HG03045 (cell line): ENCODE measurements around the gene RPS6KA5.
"Not testable (repeated sequence)": the region's sequence is repeated elsewhere in the genome, so short reads cannot be mapped to it uniquely, and the experiment has no call there.

Source experiments
- ATAC-seq: cut with Tn5 transposase; IDR thresholded peaks from one replicate; pipeline ENCODE4 v1.9.1; 2021; ENCODE audit warnings: mild to moderate bottlenecking, moderate library complexity; ENCODE audit not compliant: unreplicated experiment

RPS6KA5 gene

DNA sequence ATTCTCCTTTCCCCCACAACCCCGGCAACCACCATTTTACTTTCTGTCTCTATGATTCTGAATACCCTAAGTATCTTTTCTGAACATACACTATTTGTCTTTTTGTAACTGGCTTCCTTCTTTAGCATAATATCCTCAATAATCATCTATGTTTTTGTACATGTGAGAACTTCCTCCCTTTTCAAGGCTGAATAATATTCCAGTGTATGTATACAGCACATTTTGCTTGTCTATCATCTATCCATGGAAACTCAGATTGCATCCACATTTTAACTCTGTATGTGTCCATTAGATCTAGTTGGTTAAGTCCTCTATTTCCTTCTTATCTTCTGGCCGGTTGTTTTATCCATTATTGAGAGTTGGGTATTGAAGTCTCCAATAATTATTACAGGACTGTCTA is 180.2 kb downstream of the RPS6KA5 start:
- ATAC-seq = no peak

DNA sequence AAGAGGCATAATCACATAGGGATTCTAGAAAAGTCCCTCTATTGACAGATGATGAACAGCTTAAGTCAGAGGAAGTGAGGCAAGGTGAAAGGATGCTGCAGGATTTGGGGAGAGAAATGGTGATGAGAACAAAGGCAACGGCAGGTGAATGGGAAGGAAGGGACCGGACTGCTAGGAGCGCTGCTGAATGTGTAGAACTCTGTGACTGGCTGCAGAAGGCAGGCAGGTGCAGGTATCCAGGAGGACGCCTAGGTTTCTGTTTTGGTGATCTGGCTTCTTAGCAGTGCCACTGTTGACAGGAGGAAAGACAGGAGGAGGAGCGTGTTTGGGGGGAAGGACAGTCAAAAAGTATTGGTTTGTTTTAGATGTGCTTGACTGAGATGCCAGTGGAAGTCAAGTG is 185.8 kb downstream of the RPS6KA5 start:
- no peak for ATAC-seq

DNA sequence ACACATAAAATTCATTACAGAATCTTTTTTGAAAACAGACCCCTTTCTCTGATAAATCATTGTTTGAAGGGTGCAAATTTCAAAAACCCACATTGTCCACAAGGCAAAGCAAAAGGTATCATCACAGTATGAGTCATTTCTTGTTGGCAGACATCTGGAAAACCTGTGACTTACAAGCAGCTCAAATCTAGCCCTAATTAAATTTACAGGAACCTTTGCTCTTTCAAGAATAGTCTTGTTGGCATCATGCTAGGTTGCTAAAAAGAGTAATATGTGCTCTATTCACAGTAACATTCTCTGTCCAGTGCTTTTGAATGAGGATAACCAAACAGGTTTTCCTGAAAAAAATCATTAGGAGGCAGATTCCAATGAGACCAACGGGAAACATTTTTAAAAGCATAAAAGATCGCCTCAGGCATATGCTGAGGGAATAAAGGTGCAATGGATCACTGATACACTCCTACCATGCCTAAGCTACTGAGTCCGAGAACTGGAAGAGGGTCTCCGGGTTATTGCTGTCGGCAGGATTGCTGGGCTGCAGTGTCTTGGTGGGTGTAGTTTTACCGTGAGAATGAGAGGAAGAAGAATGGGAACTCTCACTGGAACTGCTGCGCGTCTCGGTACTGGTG is 188.7 kb downstream of the RPS6KA5 start:
- no peak for ATAC-seq

DNA sequence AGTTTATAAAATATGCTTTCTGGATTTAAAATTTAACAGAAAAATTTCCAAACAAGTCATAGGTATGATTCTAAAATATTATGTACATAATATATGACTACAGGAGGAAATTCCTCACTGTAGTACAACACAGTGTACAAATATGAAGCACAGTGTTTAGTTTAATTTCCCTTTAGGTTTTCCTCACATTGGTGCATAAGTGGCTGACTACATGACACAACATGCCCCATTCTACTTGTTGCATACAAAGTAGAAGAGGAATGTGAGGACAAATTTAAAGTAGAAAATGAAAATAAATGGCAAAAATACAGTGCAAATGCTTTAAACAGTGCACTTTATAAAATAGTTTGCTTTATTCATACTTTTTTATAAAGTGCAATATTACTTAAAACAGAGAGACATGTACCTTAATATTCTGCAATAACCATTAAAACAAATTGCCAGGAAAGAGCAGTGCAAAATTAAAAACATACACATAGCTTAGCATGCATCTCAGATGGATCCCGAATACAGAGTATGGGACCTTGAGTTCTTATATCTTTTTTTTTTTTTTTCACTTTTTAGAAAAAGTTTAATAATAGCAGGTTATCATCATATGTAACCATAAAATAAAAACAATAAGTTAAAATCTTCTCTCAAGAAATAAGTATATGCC is 189.4 kb downstream of the RPS6KA5 start:
- no peak for ATAC-seq

DNA sequence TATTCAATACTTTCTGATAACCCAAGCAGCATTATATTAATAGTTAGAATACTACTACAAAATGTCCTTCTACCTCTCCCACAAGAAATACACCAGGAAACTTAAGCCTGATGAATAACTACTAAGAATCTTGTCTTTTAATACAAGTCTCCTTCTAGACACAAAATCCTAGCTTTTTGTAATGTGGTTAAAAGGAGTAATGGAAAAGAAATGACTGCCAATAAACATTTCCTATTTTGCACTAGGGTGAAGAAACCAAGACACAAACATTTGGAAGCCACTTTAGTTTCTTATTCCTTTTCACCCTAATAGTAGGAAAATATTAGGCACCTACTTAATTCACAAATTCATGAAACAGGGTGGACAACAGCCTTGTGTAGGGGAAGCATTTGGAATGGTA is 192.9 kb downstream of the RPS6KA5 start:
- ATAC-seq = no peak

DNA sequence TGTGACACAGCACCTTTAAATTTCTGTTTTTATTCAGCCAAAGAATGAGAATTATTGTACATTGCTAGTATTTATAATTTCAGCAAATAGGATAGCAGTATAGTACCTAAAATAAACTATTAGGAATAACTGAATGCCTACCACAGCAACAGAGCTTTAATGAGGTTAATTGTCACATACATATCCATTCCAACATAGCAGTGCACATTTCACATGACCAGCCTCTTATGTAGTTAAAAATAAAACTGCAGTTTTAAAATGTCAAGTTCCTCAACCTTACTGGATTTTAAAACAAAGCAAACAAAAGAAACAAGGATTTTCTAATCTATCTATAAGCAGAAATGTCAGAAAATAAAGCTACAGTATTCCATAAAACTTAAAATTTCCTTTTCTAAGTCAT is 193.6 kb downstream of the RPS6KA5 start:
- ATAC-seq = no peak

DNA sequence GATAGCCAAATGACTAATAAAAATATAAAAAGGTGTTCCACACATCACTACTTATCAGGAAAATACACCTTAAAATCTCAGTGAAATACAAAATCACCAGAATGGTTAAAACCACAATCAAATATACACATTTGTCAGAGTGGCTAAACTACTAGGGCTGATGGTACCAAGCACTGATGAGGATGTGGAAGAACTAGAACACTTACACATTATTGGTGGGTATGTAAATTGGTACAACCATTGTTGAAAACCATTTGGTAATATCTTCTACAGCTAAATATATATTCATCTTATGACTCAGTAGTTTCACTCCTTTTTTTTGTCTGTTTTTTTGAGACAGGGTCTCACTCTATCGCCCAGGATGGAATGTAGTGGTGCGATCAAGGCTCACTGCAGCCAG is 195.7 kb downstream of the RPS6KA5 start:
- no peak for ATAC-seq

DNA sequence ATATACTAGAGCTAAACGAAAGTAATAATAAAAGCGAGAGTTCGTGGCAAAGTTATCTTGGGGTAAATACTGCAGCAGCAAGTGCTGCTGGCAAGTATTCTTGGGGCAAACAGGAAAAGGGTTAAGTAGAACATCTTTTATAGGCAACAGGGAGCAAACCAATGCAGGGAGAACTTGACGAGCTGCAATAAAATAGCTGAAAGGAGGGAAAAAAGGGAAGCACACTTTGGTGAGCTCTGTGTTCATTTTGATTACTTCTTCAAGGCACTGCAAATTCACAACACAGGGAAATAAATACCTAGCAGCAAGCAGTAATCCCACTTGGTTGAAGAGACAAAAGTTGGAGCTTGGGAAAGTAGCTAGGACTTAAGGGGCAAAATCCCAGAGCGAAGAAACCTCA is 201.9 kb downstream of the RPS6KA5 start:
- ATAC-seq = no peak

DNA sequence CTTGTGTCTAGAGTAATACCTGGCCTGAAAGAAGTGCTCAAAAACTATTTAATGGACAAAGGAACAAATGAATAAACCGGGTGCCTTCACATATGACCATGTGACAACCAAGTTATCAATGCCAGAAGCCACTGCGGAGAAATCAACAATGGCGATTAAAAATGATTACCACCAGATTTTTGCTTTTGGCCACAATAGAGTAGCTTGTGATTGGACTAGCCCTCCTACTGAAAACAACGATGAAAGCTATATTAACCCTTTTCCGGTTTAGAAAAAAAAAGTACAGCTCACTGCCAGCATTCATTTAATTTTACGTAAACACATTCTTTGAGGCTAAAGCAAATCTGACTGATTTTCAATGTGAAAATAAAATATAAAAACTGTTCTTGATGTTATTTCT is 202.6 kb downstream of the RPS6KA5 start:
- no peak for ATAC-seq

DNA sequence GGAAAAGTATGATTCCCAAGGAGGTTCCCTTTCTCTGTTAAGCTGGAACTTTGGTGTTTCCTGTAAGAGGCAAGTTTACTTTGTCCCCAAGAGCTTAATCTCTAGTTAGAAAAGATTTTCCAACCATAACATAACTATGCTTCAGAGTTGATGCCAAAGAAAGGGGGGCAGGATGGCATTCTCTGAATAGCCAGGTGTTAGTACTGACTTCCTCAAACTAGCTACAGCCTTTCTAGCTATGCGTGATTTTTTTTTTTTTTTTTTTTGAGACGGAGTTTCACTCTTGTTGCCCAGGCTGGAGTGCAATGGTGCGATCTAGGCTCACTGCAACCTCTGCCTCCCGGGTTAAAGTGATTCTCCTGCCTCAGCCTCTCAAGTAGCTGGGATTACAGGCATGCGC is 204.3 kb downstream of the RPS6KA5 start:
- ATAC-seq = not testable (repeated sequence)

DNA sequence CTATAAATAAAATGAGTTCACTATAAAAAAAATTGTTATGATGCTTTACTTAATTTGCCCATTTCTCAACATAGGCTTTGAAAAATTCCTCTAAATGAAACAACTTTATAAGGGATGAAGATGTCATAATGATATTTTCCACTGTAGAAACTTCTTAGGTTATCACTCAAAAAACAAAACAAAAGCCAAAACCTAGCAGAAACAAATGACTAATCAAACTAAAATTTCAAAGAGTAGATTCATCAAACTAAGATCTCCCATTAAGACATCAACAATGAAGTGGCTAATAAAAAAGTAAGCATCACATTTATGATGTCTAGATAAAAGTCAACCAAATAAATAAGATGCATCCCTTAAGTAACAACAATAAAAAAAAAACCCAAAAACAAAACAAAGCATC is 207.3 kb downstream of the RPS6KA5 start:
- no peak for ATAC-seq

DNA sequence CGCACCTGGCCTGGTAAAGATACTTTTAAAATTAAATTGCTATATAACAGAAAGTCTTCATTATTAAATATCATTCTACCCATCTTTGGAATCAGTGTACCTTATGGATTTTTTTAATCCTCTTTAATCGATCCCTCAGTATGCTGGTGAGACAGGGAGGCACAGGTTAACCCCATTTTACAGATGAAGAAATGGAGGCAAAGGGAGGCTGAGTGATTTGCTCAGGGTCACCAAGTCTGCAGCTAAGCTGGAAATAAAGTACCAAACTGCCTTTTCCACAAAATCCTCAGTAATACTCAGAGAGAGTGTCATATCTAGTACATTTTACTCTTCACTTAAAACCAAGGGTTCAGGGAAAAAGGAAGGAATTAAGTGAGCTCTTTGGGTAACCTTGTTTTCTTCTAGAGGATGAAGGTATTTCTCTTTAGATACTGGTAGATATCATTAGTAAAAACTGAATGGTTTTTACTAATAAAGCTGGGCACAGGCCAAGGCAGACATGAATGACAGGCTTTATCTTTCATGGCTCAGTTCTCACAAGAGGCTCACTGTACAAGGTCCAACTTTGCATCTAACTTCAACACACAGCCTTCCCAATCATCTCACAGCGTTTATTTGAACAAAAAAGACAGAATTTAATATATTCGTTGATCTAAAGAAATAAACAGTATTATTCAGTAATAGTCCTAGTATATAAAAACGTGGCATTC is 209.0 kb downstream of the RPS6KA5 start:
- no peak for ATAC-seq

DNA sequence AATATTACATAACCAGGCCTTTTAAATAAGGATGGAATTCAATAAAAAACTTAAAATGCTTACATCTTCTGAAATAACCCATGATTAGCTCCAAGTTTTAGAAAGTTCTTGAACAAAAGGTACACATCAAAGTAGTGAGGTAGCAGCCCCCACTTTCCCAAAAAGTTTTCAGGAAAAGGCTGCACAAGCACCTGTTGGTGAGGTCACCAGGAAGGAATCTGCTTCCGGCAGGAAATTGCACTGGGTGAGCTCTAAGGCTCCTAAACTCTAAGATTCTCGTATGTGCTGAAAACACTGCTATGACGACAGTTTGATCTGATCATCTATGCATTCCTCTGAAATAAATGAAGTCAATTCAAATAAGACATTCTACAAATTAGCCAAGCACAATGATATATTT is 210.0 kb downstream of the RPS6KA5 start:
- ATAC-seq = no peak

DNA sequence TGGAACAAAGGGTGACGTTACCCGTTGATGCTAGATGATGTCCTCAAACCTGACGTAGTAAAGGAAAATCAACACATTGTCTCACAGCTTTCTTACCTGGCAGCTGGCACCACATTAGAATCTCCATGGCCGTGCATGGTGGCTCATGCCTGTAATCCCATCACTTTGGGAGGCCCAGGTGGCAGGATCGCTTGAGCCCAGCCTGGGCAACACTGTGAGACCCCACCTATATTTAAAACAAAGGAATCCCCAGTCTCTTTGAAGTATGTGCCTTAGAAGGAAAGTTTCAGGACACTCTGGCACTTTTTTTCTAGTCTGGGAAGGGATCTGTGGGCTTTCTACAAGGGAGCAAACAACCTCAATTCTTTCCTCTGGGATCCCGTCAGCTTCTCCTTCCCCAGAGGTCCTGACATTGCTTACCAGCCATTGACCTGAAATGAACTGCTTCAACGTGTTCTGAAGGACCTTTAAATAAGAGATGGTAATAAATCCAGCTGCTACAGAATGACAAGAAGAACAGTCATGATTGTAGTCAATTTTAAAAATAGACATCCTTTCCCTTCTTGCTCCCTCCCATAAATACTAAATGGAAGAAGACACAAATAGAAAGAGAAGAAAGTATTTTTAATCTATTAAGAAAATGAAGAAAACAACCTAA is 210.5 kb downstream of the RPS6KA5 start:
- no peak for ATAC-seq

DNA sequence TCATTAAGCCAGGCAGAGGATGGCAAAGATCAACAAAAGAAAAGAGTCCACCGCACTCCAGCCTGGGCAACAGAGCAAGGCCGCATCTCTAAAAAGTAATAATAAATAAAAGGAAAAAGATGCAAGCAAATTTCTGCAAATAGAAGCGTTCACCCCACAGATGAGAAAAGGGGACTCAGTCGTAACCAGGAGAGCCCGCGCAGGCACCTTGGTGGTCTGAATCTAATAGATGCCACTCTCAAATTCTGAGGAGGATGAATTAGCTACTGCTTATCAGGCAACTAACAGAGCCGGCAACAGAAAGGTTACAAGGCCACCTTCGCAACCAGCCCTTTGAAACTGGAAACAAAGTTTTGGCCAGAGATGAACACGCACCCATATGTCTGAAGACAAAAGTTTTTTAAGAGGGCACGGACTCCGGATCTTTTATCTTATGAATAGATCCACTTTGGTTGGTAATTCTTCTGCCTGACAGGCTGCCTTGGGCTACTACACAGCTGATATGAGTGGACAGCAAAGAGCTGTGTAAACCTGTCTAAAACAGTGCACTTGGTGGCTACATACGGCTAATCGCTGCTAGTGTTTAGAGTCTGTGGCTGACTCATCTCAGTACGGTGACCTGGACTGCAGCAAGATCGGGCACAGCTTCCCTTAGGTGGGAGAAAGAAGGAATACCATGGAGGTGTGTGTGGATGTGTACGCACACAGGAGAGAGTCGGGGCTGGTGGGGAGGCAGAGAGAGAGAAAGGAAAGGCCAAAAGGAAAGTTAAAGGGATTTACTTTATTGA is 211.3 kb downstream of the RPS6KA5 start:
- no peak for ATAC-seq

DNA sequence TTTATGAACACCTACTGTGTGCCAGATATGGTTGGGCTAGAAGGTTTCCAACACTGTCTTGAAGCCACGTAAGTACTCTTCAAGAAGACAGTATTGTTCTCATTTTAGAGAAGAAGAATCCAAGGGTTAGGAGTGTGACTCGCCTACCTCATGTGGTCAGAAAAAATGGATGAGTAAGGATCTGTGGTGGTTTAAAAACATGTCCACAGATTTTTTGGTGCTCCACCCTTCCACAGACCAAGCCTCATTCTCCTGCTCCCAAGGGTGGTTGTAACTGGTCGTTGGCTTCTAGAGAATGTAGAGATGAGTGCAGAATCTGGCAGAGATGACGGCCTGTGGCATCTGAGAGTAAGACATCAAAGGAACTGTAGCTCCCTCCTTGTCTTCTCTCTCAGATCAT is 213.9 kb downstream of the RPS6KA5 start:
- no peak for ATAC-seq

DNA sequence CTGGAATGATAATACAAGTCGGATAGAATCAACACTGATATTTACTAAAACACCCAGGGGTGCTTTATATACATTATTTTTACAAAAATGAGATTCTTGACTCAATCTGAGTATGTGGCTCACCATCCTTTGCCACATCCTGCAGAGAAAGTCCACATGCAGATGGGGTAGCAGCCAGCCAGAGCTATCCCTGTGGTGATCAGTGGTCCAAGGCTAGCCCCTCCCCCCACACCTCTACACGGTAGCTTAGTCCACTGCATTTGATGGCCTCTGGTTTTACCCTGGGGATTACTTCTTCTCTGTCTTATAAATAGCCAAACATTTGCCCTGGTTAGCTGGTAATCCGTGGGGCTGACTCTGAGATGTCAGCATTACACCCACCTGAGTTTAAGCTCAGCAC is 216.1 kb downstream of the RPS6KA5 start:
- no peak for ATAC-seq

DNA sequence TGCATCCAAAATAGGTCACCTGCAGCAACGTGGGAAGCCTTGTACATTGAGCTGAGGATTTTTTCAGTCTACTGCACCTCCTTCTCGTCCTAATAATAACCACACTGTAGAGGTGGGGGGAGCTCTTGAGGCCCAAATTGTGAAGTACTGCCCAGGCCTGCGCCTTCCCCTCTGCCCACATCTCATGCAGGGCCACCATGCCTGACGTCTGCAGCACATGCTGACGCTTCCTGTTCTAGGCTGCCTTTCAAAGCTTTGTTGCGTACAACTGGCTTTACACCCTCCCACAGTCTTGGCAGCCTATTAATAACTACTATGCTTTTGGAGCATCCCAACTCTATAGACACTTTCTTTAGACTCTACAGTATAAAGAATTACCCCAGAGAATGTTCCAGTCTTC is 217.7 kb downstream of the RPS6KA5 start:
- no peak for ATAC-seq

DNA sequence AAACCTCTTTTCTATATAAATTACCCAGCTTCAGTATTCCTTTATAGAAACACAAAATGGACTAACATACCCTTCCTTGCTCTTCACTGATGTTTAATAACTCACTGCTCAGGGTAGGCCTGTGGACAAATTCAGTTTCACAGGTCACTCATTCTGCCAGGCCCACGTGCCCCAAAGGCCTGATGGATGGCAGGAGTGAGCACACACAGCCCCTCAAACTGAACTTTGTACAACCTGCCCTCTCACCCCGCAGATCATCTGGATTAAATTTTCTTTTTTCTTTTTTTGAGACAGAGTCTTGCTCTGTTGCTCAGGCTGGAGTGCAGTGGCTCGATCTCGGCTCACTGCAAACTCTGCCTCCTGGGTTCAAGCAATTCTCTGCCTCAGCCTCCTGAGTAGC is 219.8 kb downstream of the RPS6KA5 start:
- not testable (repeated sequence) for ATAC-seq

DNA sequence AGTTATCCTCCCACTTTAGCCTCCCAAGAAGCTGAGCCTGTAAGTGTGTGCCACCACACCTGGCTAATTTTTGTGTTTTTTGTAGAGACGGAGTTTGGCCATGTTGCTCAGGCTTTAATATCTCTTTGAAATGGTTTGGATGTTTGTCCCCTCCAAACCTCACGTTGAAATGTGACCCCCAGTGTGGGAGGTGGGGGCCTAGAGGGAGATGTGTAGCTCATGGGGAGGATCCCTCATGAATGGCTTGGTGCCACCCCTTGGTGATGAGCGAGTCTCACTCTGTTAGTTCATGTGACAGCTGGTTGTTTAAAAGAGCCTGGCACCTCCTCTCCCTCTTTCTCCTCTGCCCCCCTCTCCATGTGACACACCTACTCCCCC is 220.6 kb downstream of the RPS6KA5 start:
- ATAC-seq = no peak
